ENCODE data around the gene INF2. TPM values are rescaled to one million over a fixed set of nuclear protein-coding genes. Genes with fewer than 3 reads are reported as not detected.

The INF2 gene
- total and polyA plus RNA-seq, 9 of the 15 experiments (the other 6 are each of a cell fraction or from before 2014, with no cell fraction given), result 0.56 to 31.3 (median 7.8) TPM

GRCh38 chr14:104700747-104701217 is 11.4 kb downstream of the INF2 start (continued):
- TF ChIP-seq VEZF1 (CRISPR knock-in tag; IDR thresholded peaks at IDR 0.05) (peak; percentile 91), EGR1 (conservative IDR thresholded peaks at IDR 0.05) (0 out of 2 replicates have a peak, but pooled peaks have one; percentile 22), ZNF586 (CRISPR knock-in tag; conservative IDR thresholded peaks at IDR 0.05) (no peak), ZNF3 (CRISPR knock-in tag; IDR thresholded peaks at IDR 0.05) (no peak), SP1 (CRISPR knock-in tag; IDR thresholded peaks at IDR 0.05) (0 out of 2 replicates have a peak, but pooled peaks have one; percentile 27), E2F6 (IDR thresholded peaks at IDR 0.05; ENCODE audit: borderline replicate concordance in 1 of 2, extremely low read depth in 1 of 2, insufficient read depth in 1 of 2, insufficient read length in 1 of 2, low read depth in 1 of 2, low read length in 1 of 2, poor library complexity in 1 of 2, severe bottlenecking in 1 of 2) (peak; percentile 12 to 60), GATAD2B (IDR thresholded peaks at IDR 0.05; ENCODE audit: borderline replicate concordance) (peak; percentile 71; the same call in 1 of the 2 replicates), CBX3 (IDR thresholded peaks at IDR 0.05; ENCODE audit: borderline replicate concordance in 1 of 2, low read length in 2 of 2) (no peak), TOE1 (IDR thresholded peaks at IDR 0.05; ENCODE audit: borderline replicate concordance) (peak; percentile 32; the same call in 1 of the 2 replicates), TOE1 (CRISPR knock-in tag; IDR thresholded peaks at IDR 0.05; ENCODE audit: borderline replicate concordance, low read depth) (no peak), CBFA2T2 (conservative IDR thresholded peaks at IDR 0.05) (peak; percentile 86), MAX (CRISPR knock-in tag; IDR thresholded peaks at IDR 0.05) (peak; percentile 81), ZBTB17 (CRISPR knock-in tag; IDR thresholded peaks at IDR 0.05) (no peak), HDAC1 (IDR thresholded peaks at IDR 0.05) (peak in 1 of 2 experiments; percentile 63; a peak in 1 of 4 replicates), MAFK (IDR thresholded peaks at IDR 0.05; ENCODE audit: low read length) (peak; percentile 36; the same call in 1 of the 2 replicates), MEIS2 (IDR thresholded peaks at IDR 0.05; ENCODE audit: partially characterized antibody) (peak; percentile 39), HDAC2 (IDR thresholded peaks at IDR 0.05) (peak; percentile 48; the same call in 1 of the 2 replicates), ZSCAN29 (IDR thresholded peaks at IDR 0.05) (no peak), RCOR1 (IDR thresholded peaks at IDR 0.05; ENCODE audit: borderline replicate concordance in 1 of 2, low read depth in 2 of 2, low read length in 2 of 2) (peak in 1 of 2 experiments; percentile 87; a peak in 2 of 4 replicates), ATF7 (IDR thresholded peaks at IDR 0.05) (peak; percentile 63; the same call in 1 of the 2 replicates), CREM (IDR thresholded peaks at IDR 0.05; ENCODE audit: low read depth) (peak; percentile 87), BHLHE40 (IDR thresholded peaks at IDR 0.05; ENCODE audit: low read length) (peak; percentile 66), RBM34 (IDR thresholded peaks at IDR 0.05; ENCODE audit: borderline replicate concordance, insufficient read depth, low read length) (no peak), HES1 (IDR thresholded peaks at IDR 0.05; ENCODE audit: low read depth) (peak; percentile 73), MAZ (CRISPR knock-in tag; conservative IDR thresholded peaks at IDR 0.05 in 1 of 2, IDR thresholded peaks at IDR 0.05 in 1 of 2) (peak; percentile 56 to 85; a peak in 3 of 4 replicates), ZNF589 (CRISPR knock-in tag; IDR thresholded peaks at IDR 0.05; ENCODE audit: low read depth) (peak; percentile 72; the same call in 1 of the 2 replicates)

Data from K562 (cell line).